SK-N-SH treated with all-trans-retinoic acid at 6 μM for 48 hours (cell line): ENCODE results near the gene HS3ST5.

Experiments used
- ATAC-seq: fragments of 200-7000 bp; cut with Tn5 transposase; 3 replicates; pipeline ENCODE4 v1.9.1; 2020; ENCODE audit warnings: mild to moderate bottlenecking, moderate library complexity
- BACH2 ChIP-seq: fragments of 250-450 bp; sonication (Bioruptor Pico); IDR thresholded peaks from 2 replicates; pipeline ENCODE4 v1.9.0; 2021; ENCODE audit warnings: mild to moderate bottlenecking, borderline replicate concordance
- CSDC2 ChIP-seq: fragments of 250-450 bp; sonication (Bioruptor Pico); IDR thresholded peaks from 2 replicates; pipeline ENCODE4 v1.5.0; 2020; ENCODE audit warnings: mild to moderate bottlenecking, moderate library complexity
- GLIS3 ChIP-seq: fragments of 250-450 bp; sonication (Bioruptor Pico); IDR thresholded peaks from 2 replicates; pipeline ENCODE4 v1.5.0; 2020; ENCODE audit warnings: mild to moderate bottlenecking, moderate library complexity
- ISL1 ChIP-seq: fragments of 250-450 bp; sonication (Bioruptor Pico); IDR thresholded peaks from 2 replicates; pipeline ENCODE4 v2.1.2; 2022; ENCODE audit warnings: mild to moderate bottlenecking, moderate library complexity
- OSR1 ChIP-seq: fragments of 250-450 bp; sonication (Bioruptor Pico); IDR thresholded peaks from 2 replicates; pipeline ENCODE4 v1.8.0; 2022; ENCODE audit warnings: moderate library complexity, mild to moderate bottlenecking, inconsistent platforms
- PPARA ChIP-seq: fragments of 250-450 bp; sonication (Bioruptor Pico); IDR thresholded peaks from 2 replicates; pipeline ENCODE4 v1.5.0; 2020; ENCODE audit warnings: mild to moderate bottlenecking, borderline replicate concordance
- RARB ChIP-seq: fragments of 250-450 bp; sonication (Bioruptor Pico); IDR thresholded peaks from 2 replicates; pipeline ENCODE4 v1.8.0; 2021; ENCODE audit warnings: mild to moderate bottlenecking, moderate library complexity
- SNAI2 ChIP-seq: fragments of 250-450 bp; sonication (Bioruptor Pico); IDR thresholded peaks from 2 replicates; pipeline ENCODE4 v1.5.0; 2020; ENCODE audit warnings: mild to moderate bottlenecking, moderate library complexity
- TCF4 ChIP-seq: fragments of 250-450 bp; sonication (Bioruptor Pico); IDR thresholded peaks from 2 replicates; pipeline ENCODE4 v1.8.0; 2021; ENCODE audit warnings: mild to moderate bottlenecking, moderate library complexity, borderline replicate concordance
- TOX ChIP-seq: fragments of 250-450 bp; sonication (Bioruptor Pico); IDR thresholded peaks from 2 replicates; pipeline ENCODE4 v1.8.0; 2021; ENCODE audit warnings: mild to moderate bottlenecking, moderate library complexity, borderline replicate concordance
- ZFP3 ChIP-seq: fragments of 250-450 bp; sonication (Bioruptor Pico); IDR thresholded peaks from 2 replicates; pipeline ENCODE4 v1.5.0; 2020; ENCODE audit warnings: mild to moderate bottlenecking, moderate library complexity
- ZFP30 ChIP-seq: fragments of 450-650 bp; formaldehyde crosslinking; IDR thresholded peaks from 2 replicates; pipeline ENCODE4 v1.5.0; 2022; ENCODE audit warnings: mild to moderate bottlenecking, moderate library complexity
- ZNF565 ChIP-seq: fragments of 450-650 bp; formaldehyde crosslinking; conservative IDR thresholded peaks from 2 replicates; pipeline ENCODE4 v1.5.0; 2020; ENCODE audit warnings: low read depth, mild to moderate bottlenecking, moderate library complexity
- ZNF70 ChIP-seq: fragments of 450-650 bp; formaldehyde crosslinking; IDR thresholded peaks from 2 replicates; pipeline ENCODE4 v1.5.0; 2020; ENCODE audit warnings: mild to moderate bottlenecking, moderate library complexity
- ZNF8 ChIP-seq: fragments of 450-650 bp; formaldehyde crosslinking; IDR thresholded peaks from 2 replicates; pipeline ENCODE4 v1.5.0; 2020; ENCODE audit warnings: mild to moderate bottlenecking, moderate library complexity
- TF ChIP-seq, protein P1 (sequence below): fragments of 250-450 bp; sonication (Bioruptor Pico); IDR thresholded peaks from 2 replicates; pipeline ENCODE4 v1.5.1; 2021; ENCODE audit warnings: mild to moderate bottlenecking, moderate library complexity
- TF ChIP-seq, protein P2 (sequence below): fragments of 250-450 bp; sonication (Bioruptor Pico); IDR thresholded peaks from 2 replicates; pipeline ENCODE4 v1.5.0; 2020; ENCODE audit warnings: mild to moderate bottlenecking, moderate library complexity
- TF ChIP-seq, protein P3 (sequence below): fragments of 250-450 bp; sonication (Bioruptor Pico); IDR thresholded peaks from 2 replicates; pipeline ENCODE4 v1.8.0; 2021; ENCODE audit warnings: low read depth, mild to moderate bottlenecking, moderate library complexity, borderline replicate concordance
- TF ChIP-seq, protein P4 (sequence below): fragments of 250-450 bp; sonication (Bioruptor Pico); IDR thresholded peaks from 2 replicates; pipeline ENCODE4 v1.5.1; 2020; ENCODE audit warnings: low read depth, mild to moderate bottlenecking, moderate library complexity

HS3ST5 gene

DNA sequence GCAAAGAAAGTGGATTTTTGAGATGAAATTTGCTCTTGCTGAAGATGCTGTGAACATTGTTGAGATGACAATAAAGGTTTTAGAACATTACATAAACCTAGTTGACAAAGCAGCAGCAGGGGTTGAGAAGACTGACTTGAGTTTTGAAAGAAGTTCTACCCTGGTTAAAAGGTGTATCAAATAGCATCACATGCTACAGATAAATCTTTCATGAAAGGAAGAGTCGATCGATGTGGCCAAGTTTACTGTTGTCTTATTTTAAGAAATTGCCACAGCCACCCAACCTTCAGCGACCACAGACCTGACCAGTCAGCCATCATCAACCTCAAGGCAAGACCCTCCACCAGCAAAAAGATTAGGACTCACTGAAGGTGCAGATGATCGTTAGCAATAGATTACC, 155.3 kb downstream of the HS3ST5 start (continued):
- no peak for TF ChIP-seq ISL1 (CRISPR knock-in tag)

DNA sequence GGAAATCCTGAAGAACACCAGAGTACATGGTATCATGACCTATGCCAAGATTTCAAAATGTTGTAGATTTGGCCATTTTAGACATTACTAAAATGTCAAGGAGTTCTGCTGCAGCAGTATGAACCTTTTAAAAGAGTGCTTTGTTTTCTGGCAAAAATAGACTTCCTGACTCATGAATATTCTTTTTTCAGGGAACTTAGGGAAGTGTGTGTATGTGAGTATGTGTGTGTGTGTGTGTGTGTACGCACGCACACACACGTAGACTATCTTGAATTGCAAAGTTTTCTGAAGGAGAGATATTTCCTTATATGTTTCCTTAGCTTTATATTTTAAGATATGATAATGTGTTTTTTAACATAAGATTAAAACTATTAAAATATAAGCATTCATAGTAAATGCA, 161.2 kb downstream of the HS3ST5 start:
- TF ChIP-seq ZNF70 (CRISPR knock-in tag) (no peak), GLIS3 (CRISPR knock-in tag) (no peak), BACH2 (no peak), ZNF565 (CRISPR knock-in tag) (no peak), ISL1 (CRISPR knock-in tag) (no peak), TOX (CRISPR knock-in tag) (no peak), ZNF8 (CRISPR knock-in tag) (no peak), TCF4 (CRISPR knock-in tag) (no peak), CSDC2 (CRISPR knock-in tag) (no peak), RARB (CRISPR knock-in tag) (no peak), ZFP30 (CRISPR knock-in tag) (no peak)
- TF ChIP-seq, protein P1, sequence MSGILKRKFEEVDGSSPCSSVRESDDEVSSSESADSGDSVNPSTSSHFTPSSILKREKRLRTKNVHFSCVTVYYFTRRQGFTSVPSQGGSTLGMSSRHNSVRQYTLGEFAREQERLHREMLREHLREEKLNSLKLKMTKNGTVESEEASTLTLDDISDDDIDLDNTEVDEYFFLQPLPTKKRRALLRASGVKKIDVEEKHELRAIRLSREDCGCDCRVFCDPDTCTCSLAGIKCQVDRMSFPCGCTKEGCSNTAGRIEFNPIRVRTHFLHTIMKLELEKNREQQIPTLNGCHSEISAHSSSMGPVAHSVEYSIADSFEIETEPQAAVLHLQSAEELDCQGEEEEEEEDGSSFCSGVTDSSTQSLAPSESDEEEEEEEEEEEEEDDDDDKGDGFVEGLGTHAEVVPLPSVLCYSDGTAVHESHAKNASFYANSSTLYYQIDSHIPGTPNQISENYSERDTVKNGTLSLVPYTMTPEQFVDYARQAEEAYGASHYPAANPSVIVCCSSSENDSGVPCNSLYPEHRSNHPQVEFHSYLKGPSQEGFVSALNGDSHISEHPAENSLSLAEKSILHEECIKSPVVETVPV (CRISPR knock-in tag) = no peak
- TF ChIP-seq, protein P2, sequence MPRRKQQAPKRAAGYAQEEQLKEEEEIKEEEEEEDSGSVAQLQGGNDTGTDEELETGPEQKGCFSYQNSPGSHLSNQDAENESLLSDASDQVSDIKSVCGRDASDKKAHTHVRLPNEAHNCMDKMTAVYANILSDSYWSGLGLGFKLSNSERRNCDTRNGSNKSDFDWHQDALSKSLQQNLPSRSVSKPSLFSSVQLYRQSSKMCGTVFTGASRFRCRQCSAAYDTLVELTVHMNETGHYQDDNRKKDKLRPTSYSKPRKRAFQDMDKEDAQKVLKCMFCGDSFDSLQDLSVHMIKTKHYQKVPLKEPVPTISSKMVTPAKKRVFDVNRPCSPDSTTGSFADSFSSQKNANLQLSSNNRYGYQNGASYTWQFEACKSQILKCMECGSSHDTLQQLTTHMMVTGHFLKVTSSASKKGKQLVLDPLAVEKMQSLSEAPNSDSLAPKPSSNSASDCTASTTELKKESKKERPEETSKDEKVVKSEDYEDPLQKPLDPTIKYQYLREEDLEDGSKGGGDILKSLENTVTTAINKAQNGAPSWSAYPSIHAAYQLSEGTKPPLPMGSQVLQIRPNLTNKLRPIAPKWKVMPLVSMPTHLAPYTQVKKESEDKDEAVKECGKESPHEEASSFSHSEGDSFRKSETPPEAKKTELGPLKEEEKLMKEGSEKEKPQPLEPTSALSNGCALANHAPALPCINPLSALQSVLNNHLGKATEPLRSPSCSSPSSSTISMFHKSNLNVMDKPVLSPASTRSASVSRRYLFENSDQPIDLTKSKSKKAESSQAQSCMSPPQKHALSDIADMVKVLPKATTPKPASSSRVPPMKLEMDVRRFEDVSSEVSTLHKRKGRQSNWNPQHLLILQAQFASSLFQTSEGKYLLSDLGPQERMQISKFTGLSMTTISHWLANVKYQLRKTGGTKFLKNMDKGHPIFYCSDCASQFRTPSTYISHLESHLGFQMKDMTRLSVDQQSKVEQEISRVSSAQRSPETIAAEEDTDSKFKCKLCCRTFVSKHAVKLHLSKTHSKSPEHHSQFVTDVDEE = no peak
- TF ChIP-seq, protein P3, sequence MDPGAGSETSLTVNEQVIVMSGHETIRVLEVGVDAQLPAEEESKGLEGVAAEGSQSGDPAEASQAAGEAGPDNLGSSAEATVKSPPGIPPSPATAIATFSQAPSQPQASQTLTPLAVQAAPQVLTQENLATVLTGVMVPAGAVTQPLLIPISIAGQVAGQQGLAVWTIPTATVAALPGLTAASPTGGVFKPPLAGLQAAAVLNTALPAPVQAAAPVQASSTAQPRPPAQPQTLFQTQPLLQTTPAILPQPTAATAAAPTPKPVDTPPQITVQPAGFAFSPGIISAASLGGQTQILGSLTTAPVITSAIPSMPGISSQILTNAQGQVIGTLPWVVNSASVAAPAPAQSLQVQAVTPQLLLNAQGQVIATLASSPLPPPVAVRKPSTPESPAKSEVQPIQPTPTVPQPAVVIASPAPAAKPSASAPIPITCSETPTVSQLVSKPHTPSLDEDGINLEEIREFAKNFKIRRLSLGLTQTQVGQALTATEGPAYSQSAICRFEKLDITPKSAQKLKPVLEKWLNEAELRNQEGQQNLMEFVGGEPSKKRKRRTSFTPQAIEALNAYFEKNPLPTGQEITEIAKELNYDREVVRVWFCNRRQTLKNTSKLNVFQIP (CRISPR knock-in tag) = no peak
- TF ChIP-seq, protein P4, sequence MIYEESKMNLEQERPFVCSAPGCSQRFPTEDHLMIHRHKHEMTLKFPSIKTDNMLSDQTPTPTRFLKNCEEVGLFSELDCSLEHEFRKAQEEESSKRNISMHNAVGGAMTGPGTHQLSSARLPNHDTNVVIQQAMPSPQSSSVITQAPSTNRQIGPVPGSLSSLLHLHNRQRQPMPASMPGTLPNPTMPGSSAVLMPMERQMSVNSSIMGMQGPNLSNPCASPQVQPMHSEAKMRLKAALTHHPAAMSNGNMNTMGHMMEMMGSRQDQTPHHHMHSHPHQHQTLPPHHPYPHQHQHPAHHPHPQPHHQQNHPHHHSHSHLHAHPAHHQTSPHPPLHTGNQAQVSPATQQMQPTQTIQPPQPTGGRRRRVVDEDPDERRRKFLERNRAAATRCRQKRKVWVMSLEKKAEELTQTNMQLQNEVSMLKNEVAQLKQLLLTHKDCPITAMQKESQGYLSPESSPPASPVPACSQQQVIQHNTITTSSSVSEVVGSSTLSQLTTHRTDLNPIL = no peak
- no peak for ATAC-seq

DNA sequence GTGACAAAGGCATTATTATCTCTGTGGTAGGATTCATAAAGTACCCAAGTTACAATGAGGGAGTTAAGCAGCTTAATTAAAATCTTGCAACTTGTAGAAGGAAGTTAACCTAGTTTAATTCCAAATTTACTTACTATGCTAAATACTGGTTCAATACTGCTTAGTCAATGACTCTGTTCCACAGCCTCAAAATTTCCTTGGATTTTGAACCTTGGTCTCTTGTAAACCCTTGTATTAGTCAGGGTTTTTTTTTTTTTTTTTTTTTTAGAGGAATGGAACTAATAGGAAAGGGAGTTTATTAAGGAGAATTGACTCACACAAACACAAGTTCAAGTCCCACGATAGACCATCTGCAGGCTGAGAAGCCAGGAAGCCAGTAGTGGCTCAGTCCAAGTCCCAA, 163.4 kb downstream of the HS3ST5 start:
- TF ChIP-seq, protein P4 = no peak
- no peak for TF ChIP-seq TOX (CRISPR knock-in tag)
- no peak for TF ChIP-seq OSR1 (CRISPR knock-in tag)
- TF ChIP-seq, protein P3 (CRISPR knock-in tag) = no peak
- no peak for TF ChIP-seq PPARA (CRISPR knock-in tag)
- TF ChIP-seq ZFP3 = no peak
- TF ChIP-seq SNAI2 (CRISPR knock-in tag) = no peak
- no peak for TF ChIP-seq BACH2
- no peak for TF ChIP-seq CSDC2 (CRISPR knock-in tag)
- no peak for TF ChIP-seq ZNF8 (CRISPR knock-in tag)
- no peak for TF ChIP-seq RARB (CRISPR knock-in tag)
- ATAC-seq = no peak
